ENCODE measurements around the gene KHSRP. TPM values are rescaled to one million over a fixed set of nuclear protein-coding genes. Genes with fewer than 3 reads are reported as not detected.
A peak's percentile ranks its signal among the peaks of the same experiment; 100 is the strongest.

Gene KHSRP
- total RNA-seq, 1 donor: 86.5 TPM

GRCh38 chr19:6373813-6374108 is 50.9 kb downstream of the KHSRP start:
- TF ChIP-seq CTCF (IDR thresholded peaks at IDR 0.05; ENCODE audit: insufficient read depth, low read length): no peak
- H3K4me3 ChIP-seq (ENCODE audit: low read depth, low read length): peak overlapping the region; percentile 70
- DNase-seq (ENCODE audit: low read depth): no peak

GRCh38 chr19:6373096-6373812 is 51.4 kb downstream of the KHSRP start:
- peak; percentile 97 for DNase-seq (ENCODE audit: low read depth)
- TF ChIP-seq CTCF (IDR thresholded peaks at IDR 0.05; ENCODE audit: insufficient read depth, low read length): no peak
- peak overlapping the region; percentile 83 for H3K4me3 ChIP-seq (ENCODE audit: low read depth, low read length)

GRCh38 chr19:6372594-6373095 is 52.0 kb downstream of the KHSRP start, which contains the start of gene ALKBH7:
ALKBH7 (plus strand) TSS chr19:6372794; CDS start chr19:6372821, 27 bp downstream.
- DNase-seq (ENCODE audit: low read depth): peak; percentile 100
- H3K4me3 ChIP-seq (ENCODE audit: low read depth, low read length): peak within 1 kb of the TSS; percentile 83
- TF ChIP-seq CTCF (IDR thresholded peaks at IDR 0.05; ENCODE audit: insufficient read depth, low read length): no peak

GRCh38 chr19:6364353-6364752 is 60.3 kb downstream of the KHSRP start:
- no peak for DNase-seq (ENCODE audit: low read depth)
- no peak for TF ChIP-seq CTCF (IDR thresholded peaks at IDR 0.05; ENCODE audit: insufficient read depth, low read length)
- no peak overlapping the region for H3K4me3 ChIP-seq (ENCODE audit: low read depth, low read length)

Small RNA genes within 50 kb of the gene (small RNA-seq; reads per million reads assigned to genes)
- gene MIR6790 (not detected), gene MIR6885 (not detected)

Other genes with a start within 250 kb of the KHSRP start
- 7.8 and 16.6 TPM in 2 replicates for gene MLLT1, start 144.8 kb downstream of the KHSRP start, total RNA-seq (ENCODE audit: low replicate concordance)
- gene ACER1, start 91.2 kb downstream of the KHSRP start, total RNA-seq (ENCODE audit: low replicate concordance): not detected in 2 replicates
- 20.9 and 39.4 TPM in 2 replicates for gene CLPP, start 63.3 kb downstream of the KHSRP start, total RNA-seq (ENCODE audit: low replicate concordance)
- 29.9 and 38.3 TPM in 2 replicates for gene ALKBH7, start 52.0 kb downstream of the KHSRP start, total RNA-seq (ENCODE audit: low replicate concordance)
- gene PSPN, start 48.9 kb downstream of the KHSRP start, total RNA-seq (ENCODE audit: low replicate concordance): 0.41 and 1.2 TPM in 2 replicates
- gene GTF2F1, start 31.6 kb downstream of the KHSRP start, total RNA-seq (ENCODE audit: low replicate concordance): 33.6 and 59.2 TPM in 2 replicates
- not detected in 2 replicates for gene SLC25A41, start 9.0 kb upstream of the KHSRP start, total RNA-seq (ENCODE audit: low replicate concordance)
- 27.7 and 46.9 TPM in 2 replicates for gene SLC25A23, start 35.0 kb upstream of the KHSRP start, total RNA-seq (ENCODE audit: low replicate concordance)
- gene CRB3, start 39.5 kb upstream of the KHSRP start, total RNA-seq (ENCODE audit: low replicate concordance): not detected in 2 replicates
- gene DENND1C, start 57.0 kb upstream of the KHSRP start, total RNA-seq (ENCODE audit: low replicate concordance): not detected in 2 replicates
- gene TUBB4A, start 77.5 kb upstream of the KHSRP start, total RNA-seq (ENCODE audit: low replicate concordance): 0.41 TPM in 1 of 2 replicates, not detected in the other
- gene TNFSF9, start 106.2 kb upstream of the KHSRP start, total RNA-seq (ENCODE audit: low replicate concordance): 1.7 and 2.6 TPM in 2 replicates
- 0.09 TPM in 1 of 2 replicates, not detected in the other for gene CD70, start 166.3 kb upstream of the KHSRP start, total RNA-seq (ENCODE audit: low replicate concordance)
- 1.6 TPM in 1 of 2 replicates, not detected in the other for gene TNFSF14, start 245.3 kb upstream of the KHSRP start, total RNA-seq (ENCODE audit: low replicate concordance)

Data from fibroblast of the aortic adventitia (primary cell).